ENCODE measurements around the gene OR10A2.

DNA sequence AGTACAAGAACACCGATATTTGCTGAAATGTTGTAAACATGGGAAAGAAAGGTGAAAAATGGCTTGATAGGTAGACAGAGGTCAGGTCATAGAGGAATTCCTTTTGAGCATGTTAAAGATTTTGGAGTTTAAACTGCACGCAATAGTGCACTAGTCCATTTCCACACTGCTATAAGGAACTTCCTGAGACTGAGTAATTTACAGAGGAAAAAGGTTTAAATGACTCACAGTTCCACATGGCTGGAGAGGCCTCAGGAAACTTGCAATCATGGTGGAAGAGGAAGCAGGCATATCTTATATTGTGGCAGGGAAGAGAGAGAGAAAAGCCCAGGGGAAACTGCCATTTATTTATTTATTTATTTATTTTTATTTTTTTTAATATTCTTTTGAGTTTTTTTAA lies 12.3 kb upstream of the OR10A2 start:
- TF ChIP-seq, protein P1, sequence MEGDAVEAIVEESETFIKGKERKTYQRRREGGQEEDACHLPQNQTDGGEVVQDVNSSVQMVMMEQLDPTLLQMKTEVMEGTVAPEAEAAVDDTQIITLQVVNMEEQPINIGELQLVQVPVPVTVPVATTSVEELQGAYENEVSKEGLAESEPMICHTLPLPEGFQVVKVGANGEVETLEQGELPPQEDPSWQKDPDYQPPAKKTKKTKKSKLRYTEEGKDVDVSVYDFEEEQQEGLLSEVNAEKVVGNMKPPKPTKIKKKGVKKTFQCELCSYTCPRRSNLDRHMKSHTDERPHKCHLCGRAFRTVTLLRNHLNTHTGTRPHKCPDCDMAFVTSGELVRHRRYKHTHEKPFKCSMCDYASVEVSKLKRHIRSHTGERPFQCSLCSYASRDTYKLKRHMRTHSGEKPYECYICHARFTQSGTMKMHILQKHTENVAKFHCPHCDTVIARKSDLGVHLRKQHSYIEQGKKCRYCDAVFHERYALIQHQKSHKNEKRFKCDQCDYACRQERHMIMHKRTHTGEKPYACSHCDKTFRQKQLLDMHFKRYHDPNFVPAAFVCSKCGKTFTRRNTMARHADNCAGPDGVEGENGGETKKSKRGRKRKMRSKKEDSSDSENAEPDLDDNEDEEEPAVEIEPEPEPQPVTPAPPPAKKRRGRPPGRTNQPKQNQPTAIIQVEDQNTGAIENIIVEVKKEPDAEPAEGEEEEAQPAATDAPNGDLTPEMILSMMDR (IDR thresholded peaks at IDR 0.05) = no peak
- no peak for TF ChIP-seq POLR2A (IDR thresholded peaks at IDR 0.05)

Data from uterus (tissue), 2 donors.